GM21737 (cell line): ENCODE results near the gene MTA1.

ENCODE experiments used
- ATAC-seq: cut with Tn5 transposase; IDR thresholded peaks from one replicate; pipeline ENCODE4 v1.9.1; 2021; ENCODE audit warnings: mild to moderate bottlenecking, moderate library complexity; ENCODE audit not compliant: unreplicated experiment

The MTA1 gene

GRCh38 chr14:105494606-105494929, 74.9 kb downstream of the MTA1 start:
- ATAC-seq: no peak

DNA sequence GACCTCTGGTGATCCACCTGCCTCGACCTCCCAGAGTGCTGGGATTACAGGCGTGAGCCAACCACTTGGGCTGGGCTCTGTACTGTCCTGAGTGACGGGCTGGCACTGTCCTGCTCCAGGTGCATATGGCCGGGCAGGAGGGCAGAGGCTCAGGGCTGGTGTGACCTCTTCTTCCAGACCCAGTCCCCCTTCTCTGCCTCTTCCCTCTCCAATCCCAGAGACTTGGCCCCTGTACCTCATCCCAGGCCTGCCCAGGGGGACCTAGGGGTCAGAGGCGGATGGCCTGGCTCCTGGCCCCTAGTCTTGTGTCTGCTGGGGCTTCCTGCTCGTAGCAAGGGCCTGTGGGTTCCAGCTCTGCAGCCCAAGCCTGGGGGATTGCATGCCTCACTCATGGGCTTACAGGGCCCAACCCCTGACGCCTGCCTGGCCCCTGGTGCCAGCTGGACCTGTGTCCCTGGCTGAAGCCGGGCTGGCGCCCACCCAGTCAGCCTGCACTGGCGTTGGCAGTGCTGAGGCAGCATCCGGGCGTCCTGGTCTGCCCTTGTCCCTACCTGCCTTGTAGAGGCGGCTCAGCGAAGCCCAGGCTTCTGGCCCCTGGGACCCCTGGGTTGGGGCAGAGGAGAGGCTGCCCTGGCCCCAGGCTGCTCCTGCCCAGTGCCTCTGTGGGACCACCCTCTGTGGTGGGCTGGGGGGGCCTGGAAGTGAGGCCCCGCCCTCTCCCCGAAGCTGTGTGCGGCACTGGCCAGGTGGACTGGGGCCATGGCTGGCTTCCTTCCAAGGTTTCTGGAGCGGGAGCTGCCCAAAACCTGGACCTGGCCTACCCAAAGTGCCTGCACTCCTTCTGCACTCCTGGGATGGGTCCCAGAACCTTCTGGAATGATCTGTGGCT, 75.7 kb downstream of the MTA1 start:
- no peak for ATAC-seq

DNA sequence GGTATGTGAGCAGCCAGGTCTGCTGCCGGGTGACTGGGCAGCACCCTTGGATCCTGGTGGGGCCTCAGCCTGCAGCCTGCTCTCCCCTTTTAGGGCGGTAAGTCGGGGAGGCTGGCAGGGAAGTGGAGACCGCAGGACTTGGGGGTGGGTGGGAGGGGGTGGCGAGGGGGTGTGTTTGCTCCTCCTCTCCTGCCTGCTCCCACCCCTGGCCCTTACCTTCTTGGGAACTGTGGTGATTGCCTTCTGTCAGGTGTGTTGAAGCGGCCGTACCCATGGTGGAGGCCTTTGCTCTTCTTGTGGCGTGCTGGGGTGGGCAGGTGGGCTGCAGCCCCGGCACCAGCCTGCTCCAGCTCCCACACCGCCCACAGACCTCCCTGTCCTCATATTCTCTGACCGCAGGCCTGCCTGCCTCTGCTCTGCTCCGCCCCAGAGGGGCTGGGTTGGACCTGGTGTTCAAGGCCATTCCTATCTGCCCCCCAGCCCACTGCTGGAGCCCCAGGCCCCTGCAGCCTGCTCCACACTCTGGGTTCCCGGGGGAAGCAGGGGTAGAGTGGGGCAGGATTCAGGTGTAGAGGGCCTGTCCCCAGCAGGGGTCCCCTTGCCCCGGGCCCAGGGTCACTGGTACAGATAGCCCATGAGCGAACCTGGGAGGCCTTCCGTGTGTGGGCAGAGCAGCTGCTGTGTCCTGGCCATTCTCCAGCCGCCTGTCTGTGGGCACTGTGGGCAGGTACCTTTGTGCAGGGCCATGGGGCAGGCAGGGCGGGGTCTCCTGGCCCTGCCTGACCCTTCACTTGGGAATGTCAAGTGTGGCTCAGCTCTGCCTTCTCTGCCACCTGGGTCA, 76.6 kb downstream of the MTA1 start:
- no peak for ATAC-seq

- no peak for ATAC-seq
These were observed 77.4 kb downstream of the MTA1 start for GRCh38 chr14:105496831-105497591.

DNA sequence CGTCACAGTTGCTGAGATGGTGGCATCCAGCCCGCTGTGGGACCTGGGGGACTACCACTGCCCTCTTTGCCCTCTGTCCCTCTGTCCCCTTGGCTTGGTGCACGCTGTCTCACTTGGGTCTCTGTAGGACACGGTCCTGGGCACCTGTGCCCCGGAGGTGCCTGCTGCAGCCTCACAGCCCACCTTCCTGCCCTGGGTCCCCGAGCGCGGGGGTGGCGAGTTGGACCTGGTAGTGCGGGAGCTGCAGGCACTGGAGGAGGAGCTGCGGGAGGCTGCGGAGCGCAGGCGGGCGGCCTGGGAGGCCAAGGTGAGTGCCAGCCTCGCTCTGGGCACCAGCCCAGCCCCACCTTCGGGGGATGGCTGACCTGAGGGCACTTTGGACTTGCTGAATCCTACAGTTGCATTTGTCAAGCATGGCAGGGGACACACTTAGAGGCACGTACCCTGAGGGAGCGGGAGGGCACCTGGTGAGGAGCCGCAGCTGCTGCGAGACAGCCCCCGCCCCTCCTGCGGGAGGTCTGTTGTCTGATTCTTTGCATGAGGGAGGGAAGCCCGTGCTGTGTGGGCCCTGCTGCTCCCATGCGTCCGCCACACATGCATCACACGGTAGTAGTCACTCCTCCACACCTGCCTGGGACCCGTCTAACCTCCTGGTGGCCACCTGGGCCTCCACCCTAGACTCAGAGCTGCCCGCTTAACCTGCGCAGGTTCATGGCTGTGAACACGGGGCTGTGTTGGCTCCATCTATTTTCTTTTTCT, 78.2 kb downstream of the MTA1 start:
- ATAC-seq: no peak

GRCh38 chr14:105498430-105499255, 79.0 kb downstream of the MTA1 start:
- ATAC-seq: no peak

GRCh38 chr14:105499256-105500035, 79.8 kb downstream of the MTA1 start:
- no peak for ATAC-seq

GRCh38 chr14:105500036-105500725, 80.6 kb downstream of the MTA1 start:
- ATAC-seq: no peak

DNA sequence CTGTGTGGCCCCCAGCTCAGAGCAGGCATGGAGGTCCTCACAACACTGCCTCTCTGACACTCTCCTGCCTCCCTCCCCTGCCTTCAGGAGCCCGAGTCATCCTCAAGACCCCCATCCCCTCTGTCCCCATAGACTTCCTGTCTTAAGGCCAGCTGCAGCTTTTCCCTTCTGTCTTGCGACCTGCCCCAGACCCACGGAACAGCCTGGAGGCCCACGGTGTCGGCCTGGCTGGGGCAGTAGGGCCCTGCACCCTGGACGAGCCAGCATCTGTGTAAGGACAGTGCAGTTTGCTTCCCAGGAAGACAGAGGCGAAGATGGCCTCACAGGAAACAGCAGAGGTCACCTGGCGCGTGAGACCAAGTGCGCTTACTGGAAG, 81.1 kb downstream of the MTA1 start:
- ATAC-seq: no peak

- no peak for ATAC-seq
These were observed 82.1 kb downstream of the MTA1 start for GRCh38 chr14:105501504-105502291.

DNA sequence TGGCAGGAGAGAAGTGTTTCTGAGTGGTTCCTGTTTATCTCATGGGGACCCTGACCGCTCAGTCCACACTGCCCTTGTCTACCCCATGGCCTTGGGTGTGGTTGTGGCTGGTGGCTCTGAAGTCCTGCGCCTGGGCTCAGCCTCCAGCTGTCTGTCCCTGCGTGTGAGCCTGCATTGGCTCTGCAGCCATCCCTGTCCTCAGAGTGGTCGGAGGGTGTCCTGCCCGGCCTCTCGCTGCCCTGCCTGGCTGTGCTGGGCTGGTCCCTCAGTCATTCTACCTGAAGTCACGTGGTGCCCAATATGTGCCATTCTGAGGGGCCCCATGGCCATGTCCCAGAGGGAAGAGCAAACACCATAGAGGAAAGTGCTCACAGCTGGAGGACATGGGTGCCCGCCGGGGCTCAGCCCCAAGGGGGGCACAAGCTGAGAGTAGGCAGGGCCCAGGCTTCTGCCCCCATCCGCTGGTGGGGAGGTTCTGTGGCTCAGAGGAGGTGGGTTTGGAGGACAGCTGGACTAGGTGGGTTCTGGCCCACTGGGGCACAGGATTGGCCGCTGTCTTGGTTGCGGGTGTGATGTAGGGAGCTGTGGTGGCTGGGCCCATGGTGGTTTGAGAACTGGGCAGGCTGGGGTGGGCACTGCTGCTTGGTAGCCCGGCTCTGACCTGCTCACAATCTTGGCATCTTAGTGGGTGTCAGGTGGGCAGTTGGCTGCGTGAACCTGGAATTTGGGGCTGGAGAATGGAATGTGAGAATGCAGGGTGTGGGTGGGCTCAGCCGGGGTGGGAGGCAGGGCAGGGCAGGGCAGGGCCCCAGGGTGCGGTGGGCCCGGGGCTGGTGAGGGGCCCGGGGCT, 83.0 kb downstream of the MTA1 start:
- no peak for ATAC-seq

GRCh38 chr14:105503296-105503640, 83.6 kb downstream of the MTA1 start:
- ATAC-seq: no peak

GRCh38 chr14:105503935-105504692, 84.5 kb downstream of the MTA1 start:
- no peak for ATAC-seq

DNA sequence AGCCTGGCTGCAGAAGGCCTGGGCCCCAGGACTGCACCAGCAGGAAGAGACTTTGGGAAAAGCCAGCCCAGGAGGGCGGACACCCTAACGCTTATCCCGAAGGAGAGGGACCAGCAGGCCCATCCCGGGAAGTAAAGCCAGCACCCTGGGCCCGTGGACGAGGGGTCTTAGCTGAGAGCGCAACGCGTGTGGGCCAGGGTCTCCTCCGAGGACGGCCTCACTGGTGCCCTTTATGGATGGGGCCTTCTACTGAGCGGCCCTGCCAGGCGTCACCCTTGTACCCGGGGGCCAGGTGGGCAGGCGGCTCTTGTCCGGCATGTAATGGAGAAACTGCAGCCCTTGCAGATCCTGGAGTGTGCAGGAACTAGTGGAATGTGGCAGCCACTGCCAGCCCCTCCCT, 85.5 kb downstream of the MTA1 start:
- ATAC-seq: no peak

GRCh38 chr14:105507247-105507646, 87.6 kb downstream of the MTA1 start:
- no peak for ATAC-seq

GRCh38 chr14:105508069-105508468, 88.4 kb downstream of the MTA1 start:
- no peak for ATAC-seq
